Measurements from ENCODE around the gene CACYBP.

The CACYBP gene, protein sequence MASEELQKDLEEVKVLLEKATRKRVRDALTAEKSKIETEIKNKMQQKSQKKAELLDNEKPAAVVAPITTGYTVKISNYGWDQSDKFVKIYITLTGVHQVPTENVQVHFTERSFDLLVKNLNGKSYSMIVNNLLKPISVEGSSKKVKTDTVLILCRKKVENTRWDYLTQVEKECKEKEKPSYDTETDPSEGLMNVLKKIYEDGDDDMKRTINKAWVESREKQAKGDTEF

DNA sequence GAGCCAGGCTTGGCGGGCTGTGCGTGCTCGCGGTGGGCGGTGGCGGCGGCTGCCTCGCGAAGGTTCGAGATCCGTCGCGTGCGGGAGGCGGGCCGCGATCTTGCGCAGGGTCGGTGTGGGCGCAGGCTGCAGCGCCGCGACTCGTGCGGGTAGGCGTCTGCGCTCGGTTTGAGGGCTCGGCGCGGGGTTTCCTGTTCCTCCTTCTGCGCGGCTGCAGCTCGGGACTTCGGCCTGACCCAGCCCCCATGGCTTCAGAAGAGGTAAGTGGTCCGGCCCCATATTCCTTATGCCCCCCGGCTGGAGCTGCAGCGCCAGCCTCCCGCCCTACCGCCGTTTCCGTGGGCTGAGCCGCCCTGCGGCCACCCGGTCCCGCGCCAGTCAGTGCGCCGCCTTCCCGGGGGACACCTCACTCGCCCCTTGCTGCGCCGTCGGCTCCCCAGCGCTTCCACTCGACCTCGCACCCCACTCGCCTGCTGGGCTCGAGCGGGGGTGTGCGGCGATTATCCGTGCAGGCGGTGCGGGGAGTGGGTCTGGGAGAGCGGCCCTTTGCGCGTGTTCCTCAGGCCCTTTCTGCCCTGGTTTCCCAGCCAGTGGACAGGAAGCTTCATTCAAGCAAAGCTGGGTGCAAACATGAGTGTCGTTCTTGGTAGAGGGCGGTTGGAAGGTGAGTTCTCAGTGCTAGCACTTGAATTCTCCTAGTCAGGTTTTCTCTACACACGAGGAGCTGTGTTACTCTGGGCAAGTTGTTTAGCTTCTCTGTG lies at the start of gene CACYBP:
Gene CACYBP (plus strand): TSS at position 12 of the 761 bp plus-strand sequence. CDS start 234 bp downstream, at position 246.
- peak; percentile 89 for ATAC-seq
- TF ChIP-seq CSDC2 (CRISPR knock-in tag; IDR thresholded peaks at IDR 0.05) (no peak), ARNTL (CRISPR knock-in tag; IDR thresholded peaks at IDR 0.05; ENCODE audit: borderline replicate concordance, low read depth) (no peak), ZNF565 (CRISPR knock-in tag; conservative IDR thresholded peaks at IDR 0.05; ENCODE audit: low read depth) (no peak), OSR1 (CRISPR knock-in tag; IDR thresholded peaks at IDR 0.05) (no peak)
- TF ChIP-seq, protein P1, sequence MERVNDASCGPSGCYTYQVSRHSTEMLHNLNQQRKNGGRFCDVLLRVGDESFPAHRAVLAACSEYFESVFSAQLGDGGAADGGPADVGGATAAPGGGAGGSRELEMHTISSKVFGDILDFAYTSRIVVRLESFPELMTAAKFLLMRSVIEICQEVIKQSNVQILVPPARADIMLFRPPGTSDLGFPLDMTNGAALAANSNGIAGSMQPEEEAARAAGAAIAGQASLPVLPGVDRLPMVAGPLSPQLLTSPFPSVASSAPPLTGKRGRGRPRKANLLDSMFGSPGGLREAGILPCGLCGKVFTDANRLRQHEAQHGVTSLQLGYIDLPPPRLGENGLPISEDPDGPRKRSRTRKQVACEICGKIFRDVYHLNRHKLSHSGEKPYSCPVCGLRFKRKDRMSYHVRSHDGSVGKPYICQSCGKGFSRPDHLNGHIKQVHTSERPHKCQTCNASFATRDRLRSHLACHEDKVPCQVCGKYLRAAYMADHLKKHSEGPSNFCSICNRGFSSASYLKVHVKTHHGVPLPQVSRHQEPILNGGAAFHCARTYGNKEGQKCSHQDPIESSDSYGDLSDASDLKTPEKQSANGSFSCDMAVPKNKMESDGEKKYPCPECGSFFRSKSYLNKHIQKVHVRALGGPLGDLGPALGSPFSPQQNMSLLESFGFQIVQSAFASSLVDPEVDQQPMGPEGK (CRISPR knock-in tag; IDR thresholded peaks at IDR 0.05; ENCODE audit: borderline replicate concordance) = no peak

GRCh38 chr1:174953285-174954072 lies 46.3 kb upstream of the CACYBP start:
- ATAC-seq = no peak
- TF ChIP-seq TOX (CRISPR knock-in tag; IDR thresholded peaks at IDR 0.05; ENCODE audit: borderline replicate concordance) (no peak), ZC3H10 (CRISPR knock-in tag; IDR thresholded peaks at IDR 0.05) (no peak), SNAI2 (CRISPR knock-in tag; IDR thresholded peaks at IDR 0.05) (no peak), BACH2 (CRISPR knock-in tag; IDR thresholded peaks at IDR 0.05; ENCODE audit: borderline replicate concordance) (no peak), TCF4 (CRISPR knock-in tag; IDR thresholded peaks at IDR 0.05; ENCODE audit: borderline replicate concordance) (no peak), ZFP3 (CRISPR knock-in tag; IDR thresholded peaks at IDR 0.05) (no peak)
- TF ChIP-seq, protein P2, sequence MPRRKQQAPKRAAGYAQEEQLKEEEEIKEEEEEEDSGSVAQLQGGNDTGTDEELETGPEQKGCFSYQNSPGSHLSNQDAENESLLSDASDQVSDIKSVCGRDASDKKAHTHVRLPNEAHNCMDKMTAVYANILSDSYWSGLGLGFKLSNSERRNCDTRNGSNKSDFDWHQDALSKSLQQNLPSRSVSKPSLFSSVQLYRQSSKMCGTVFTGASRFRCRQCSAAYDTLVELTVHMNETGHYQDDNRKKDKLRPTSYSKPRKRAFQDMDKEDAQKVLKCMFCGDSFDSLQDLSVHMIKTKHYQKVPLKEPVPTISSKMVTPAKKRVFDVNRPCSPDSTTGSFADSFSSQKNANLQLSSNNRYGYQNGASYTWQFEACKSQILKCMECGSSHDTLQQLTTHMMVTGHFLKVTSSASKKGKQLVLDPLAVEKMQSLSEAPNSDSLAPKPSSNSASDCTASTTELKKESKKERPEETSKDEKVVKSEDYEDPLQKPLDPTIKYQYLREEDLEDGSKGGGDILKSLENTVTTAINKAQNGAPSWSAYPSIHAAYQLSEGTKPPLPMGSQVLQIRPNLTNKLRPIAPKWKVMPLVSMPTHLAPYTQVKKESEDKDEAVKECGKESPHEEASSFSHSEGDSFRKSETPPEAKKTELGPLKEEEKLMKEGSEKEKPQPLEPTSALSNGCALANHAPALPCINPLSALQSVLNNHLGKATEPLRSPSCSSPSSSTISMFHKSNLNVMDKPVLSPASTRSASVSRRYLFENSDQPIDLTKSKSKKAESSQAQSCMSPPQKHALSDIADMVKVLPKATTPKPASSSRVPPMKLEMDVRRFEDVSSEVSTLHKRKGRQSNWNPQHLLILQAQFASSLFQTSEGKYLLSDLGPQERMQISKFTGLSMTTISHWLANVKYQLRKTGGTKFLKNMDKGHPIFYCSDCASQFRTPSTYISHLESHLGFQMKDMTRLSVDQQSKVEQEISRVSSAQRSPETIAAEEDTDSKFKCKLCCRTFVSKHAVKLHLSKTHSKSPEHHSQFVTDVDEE (CRISPR knock-in tag; IDR thresholded peaks at IDR 0.05) = no peak

DNA sequence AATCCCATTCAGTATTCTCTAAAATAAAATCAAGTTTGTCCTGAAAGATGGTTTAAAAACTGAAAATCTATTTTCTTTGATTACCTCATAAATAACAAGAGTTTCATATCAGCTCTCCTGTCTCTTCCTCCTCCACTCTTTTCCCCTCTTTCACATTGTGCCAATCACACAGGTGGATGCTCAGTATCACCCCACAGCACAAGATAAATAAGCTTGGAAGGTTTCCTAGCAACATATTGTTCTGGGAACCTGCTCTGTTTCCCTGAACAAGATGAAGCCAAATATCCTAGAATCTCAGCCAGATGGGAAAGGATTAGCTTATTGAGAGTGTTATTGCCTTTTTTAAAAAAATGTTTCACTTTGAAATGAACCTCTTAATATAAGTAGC lies 45.7 kb upstream of the CACYBP start:
- ATAC-seq = no peak
- TF ChIP-seq ZFP30 (CRISPR knock-in tag; IDR thresholded peaks at IDR 0.05) (no peak), PPARA (CRISPR knock-in tag; IDR thresholded peaks at IDR 0.05; ENCODE audit: borderline replicate concordance) (no peak), ZC3H10 (CRISPR knock-in tag; IDR thresholded peaks at IDR 0.05) (no peak), ZNF8 (CRISPR knock-in tag; IDR thresholded peaks at IDR 0.05) (no peak), GLIS3 (CRISPR knock-in tag; IDR thresholded peaks at IDR 0.05) (no peak), ZFP3 (CRISPR knock-in tag; IDR thresholded peaks at IDR 0.05) (no peak), RARB (CRISPR knock-in tag; IDR thresholded peaks at IDR 0.05) (no peak), ARNTL (CRISPR knock-in tag; IDR thresholded peaks at IDR 0.05; ENCODE audit: borderline replicate concordance, low read depth) (no peak), TOX (CRISPR knock-in tag; IDR thresholded peaks at IDR 0.05; ENCODE audit: borderline replicate concordance) (no peak), BACH2 (CRISPR knock-in tag; IDR thresholded peaks at IDR 0.05; ENCODE audit: borderline replicate concordance) (no peak), ESRRG (CRISPR knock-in tag; IDR thresholded peaks at IDR 0.05) (no peak), CREB5 (CRISPR knock-in tag; IDR thresholded peaks at IDR 0.05; ENCODE audit: low read depth) (no peak), CSRNP3 (CRISPR knock-in tag; IDR thresholded peaks at IDR 0.05) (no peak), ISL1 (CRISPR knock-in tag; IDR thresholded peaks at IDR 0.05) (no peak), POU6F1 (CRISPR knock-in tag; IDR thresholded peaks at IDR 0.05; ENCODE audit: borderline replicate concordance, low read depth) (no peak), ZNF70 (CRISPR knock-in tag; IDR thresholded peaks at IDR 0.05) (no peak)
- TF ChIP-seq, protein P1 (CRISPR knock-in tag; IDR thresholded peaks at IDR 0.05; ENCODE audit: borderline replicate concordance) = no peak

All from SK-N-SH treated with all-trans-retinoic acid at 6 μM for 48 hours (cell line).